Cortex of kidney (tissue), 1 donor: ENCODE measurements around the gene CTBP1.

Experiments used
- DNase-seq: peaks from one replicate; lab custom pipeline; 2025; lab: John Stamatoyannopoulos, UW

CTBP1 gene

GRCh38 chr4:1283711-1284110, 34.8 kb upstream of the CTBP1 start:
- DNase-seq: no peak

GRCh38 chr4:1279253-1279652, 30.3 kb upstream of the CTBP1 start:
- no peak for DNase-seq

DNA sequence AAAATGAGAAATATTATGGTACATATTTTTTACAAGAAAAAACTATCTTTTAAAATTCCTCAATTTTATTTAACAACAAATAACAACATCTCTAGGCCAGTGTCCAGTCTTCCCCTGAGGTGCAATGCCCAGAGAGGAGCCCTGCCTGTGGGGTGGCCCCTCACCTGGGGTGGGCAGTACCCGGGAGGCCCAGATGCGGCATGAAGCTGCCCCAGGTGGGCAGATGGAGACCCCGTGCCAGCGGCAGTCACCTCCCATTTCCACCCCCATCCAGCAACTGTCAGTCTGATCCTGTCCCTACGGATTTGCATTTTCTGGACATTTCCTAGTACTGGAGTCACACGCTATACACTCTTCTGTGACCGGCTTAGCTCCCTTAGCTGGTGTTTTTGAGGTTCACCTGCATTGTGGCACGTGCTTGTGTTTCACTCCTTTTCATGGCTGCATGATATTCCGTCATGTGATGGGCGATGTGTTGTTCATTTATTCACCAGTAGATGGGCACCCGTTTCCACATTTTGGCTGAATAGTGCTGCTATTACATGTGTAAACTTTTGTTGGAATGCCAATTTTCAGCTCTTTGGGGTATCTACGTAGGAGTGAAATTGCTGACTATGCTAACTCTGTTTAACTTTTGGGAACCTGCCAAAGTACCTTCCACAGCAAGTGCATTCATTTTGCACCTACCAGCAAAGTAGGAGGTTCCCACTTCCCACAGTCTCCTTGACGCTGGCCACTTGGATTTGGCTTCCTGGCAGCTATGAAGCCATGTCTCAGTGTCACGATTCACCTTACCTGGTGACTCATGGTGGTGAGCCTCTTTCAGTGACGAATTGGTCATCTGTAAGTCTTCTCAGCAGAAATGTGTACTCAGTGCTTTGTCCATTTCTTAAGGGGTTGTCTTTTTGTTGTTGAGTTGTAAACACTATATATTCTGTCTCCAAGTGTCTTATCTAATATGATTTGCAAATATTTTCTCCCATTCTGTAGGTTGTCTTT, 29.0 kb upstream of the CTBP1 start:
- DNase-seq: no peak

GRCh38 chr4:1276984-1277383, 28.1 kb upstream of the CTBP1 start:
- DNase-seq: no peak

- no peak for DNase-seq
Measured at GRCh38 chr4:1274871-1275270, 25.9 kb upstream of the CTBP1 start.

GRCh38 chr4:1271686-1272085, 22.8 kb upstream of the CTBP1 start:
- no peak for DNase-seq

DNA sequence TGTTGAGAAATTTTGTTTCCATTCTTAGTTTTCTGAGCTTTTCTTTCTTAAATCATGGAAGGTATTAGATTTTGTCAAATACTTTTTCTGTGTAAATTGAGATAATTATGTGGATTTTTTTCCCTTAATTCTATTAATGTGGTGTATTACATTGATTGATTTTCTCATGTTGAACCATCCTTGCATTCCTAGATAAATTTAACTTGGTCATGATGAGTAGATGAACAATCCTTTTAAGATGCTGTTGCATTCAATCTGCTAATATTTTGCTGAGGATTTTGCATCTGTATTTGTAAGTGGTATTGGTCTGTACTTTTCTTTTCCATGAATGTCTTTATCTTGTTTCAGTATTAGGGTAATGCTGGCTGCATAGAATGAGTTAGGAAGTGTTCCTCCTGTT, 20.3 kb upstream of the CTBP1 start:
- DNase-seq: no peak

GRCh38 chr4:1266881-1267763, 18.2 kb upstream of the CTBP1 start:
- no peak for DNase-seq

DNA sequence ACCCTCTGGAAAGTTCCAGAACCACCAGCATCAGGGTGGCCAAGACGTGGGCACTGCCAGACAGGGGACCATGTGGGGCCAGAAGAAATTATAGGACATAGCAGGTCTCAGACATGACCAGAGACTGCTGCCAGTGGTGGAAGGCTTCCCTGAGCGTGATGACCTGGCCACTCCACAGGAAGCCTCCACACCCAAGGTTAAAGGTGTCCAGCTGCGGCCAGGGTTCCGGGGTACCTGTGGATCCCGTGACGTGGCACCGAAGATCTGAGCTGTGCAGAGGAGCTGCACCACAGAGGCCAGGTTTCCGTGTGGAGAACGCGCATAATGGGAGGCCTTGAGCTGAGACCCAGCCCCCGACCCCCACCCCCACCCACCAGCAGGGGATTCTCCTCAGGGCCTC, 16.4 kb upstream of the CTBP1 start:
- no peak for DNase-seq

DNA sequence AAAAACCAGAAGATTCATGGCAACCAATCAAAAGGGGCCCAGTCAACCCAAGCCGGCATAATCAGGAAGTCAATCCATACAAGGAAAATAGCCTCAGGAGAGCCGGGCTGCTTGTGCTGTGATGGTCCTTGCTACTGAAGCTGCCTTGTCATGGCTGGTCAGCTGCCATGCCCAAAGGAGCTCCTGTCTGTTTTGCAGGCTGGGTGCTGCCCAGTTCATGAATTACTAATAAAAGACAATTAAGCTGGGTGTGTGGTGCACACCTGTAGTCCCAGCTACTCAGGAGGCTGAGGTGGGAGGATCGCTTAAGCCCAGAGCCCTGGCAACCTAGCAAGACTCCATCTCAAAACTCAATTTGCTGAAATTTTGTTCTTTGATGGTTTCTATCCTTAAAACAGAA, 16.0 kb upstream of the CTBP1 start:
- no peak for DNase-seq

DNA sequence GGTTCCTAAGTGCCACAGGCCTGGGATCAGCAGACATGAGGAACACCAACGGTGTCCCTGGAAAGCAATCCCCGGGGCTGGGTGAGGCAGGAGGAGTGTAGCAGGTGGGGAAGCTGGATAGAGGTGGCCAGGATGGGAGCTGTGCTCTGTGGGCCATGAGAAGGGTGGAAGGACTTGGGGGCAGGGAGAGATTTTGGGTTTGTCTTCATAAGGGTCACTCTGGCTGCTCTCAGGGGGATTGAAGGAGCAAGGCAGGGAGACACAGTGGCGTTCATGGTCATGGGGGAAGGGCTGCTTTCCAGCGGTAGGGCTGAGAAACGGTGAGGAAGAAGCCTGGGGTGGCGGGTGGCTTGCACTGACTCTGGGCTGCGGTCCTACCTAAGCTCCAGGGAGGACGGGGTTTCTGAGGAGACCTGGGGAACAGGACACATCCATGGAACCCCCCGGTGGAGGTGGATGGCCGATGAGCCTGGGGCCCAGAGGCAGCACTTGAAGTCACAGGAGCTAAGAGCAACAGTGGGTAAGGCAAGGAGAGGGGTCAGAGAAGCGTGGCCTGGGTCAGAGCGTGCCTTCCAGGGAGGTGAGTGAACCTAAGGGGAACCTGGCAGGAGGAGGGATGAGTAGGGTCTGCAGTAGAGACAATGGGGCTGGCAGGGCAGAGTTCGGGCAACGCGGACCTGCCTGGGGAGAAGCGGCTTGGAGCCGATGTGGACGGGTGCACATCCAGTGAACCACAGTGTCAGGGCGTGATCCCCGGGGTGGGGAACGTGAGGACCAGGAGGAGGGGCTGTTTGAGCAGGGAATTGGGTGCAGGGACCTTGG, 12.4 kb upstream of the CTBP1 start:
- no peak for DNase-seq

- DNase-seq: no peak
Measured at GRCh38 chr4:1260418-1261106, 11.6 kb upstream of the CTBP1 start.

DNA sequence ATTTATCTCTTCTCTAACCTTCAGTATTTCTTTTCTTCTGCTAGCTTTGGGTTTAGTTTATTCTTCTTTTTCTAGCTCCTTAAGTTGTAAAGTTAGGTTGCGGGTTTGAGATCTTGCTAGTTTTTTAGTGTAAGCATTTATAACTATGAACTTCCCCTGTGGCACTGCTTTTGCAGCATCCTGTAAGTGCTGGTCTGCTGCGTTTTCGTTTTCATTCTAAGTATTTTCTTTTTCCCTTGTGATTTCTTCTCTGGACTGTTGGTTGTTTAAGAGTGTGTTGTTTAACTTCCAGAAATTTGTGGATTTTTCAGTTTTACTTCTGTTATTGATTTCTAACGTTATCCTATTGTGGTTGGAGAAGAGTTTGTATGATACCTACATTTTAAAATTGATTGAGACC, 11.0 kb upstream of the CTBP1 start:
- DNase-seq: no peak

DNA sequence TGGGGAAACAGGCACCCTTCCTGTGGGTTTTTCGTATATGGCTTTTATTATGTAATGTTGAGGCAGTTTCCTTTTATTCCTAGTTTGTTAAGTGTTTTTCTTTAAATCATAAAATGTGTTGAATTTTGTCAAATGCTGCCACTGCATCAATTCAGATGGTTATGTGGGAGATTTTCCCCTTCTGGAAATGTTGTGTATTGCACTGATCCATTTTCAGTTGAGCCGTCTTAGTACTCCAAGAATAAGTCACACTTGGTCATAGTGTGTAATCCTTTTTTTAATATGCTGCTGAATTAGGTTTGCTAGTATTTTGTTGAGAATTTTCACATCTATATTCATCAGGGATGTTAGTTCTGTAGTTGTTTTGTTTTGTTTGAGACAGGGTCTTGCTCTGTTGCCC, 9.5 kb upstream of the CTBP1 start:
- no peak for DNase-seq

GRCh38 chr4:1255699-1256098, 6.8 kb upstream of the CTBP1 start:
- DNase-seq: no peak

DNA sequence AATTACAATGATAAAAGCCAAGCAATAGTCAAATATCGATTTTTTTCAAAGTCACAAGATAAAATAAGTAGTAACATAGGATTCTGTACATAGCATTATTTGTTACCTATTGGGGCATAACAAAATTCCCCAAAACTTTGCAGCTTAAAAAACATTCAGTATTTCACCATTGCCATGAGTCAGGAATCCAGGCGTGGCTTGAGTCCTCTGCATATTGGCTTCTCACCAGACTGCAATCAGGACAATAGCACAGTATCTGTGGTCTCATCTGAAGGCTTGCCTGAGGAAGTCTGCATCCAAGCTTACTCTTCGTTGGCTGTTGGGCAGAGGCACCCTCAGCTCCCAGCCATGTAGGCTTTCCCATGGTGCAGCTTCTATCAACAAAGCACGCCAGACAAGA, 6.2 kb upstream of the CTBP1 start:
- no peak for DNase-seq

DNA sequence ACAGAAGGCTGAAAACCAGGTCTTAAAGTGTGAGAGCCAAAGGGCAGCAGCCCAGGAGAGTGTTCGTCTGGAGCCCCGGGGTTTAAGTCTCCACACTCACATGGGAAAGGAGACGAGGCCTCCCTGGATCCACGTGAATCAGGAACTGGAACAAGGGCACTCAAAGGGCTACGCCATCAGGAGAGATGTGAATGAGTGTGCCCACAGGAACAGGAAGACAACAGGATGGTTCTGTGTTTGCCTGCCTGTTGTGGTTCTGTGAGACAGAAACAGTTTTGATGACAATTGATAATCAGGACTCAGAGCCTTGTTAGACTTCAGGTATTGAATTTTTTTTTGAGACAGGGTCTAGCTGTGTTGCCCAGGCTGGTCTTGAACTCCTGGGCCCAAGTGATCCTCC, 4.9 kb upstream of the CTBP1 start:
- no peak for DNase-seq

DNA sequence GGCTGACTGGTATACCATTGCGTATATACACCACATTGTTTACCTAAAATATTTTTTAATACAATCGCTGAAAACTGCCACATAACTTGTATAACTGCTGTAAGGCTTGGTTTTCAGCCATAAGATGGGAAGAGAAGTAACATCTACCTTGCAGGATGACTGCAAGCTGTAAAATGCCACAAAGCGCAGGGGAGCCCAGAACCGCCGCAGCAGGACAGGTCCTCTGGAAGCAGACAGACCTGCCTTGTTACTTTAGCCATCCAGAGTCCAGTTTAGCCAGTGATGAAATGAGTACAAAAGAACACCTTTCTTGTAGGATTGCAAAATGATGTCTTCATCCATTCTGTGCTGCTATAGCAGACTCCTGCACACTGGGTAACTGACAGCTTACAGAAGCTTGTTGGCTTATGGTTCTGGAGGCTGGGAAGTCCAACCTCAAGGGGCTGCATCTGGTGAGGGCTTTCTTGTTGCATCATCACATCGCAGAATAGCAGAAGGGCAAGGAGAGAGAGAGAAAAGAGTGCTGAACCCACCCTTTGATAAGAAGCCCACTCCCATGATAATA, 4.1 kb upstream of the CTBP1 start:
- DNase-seq: no peak

- no peak for DNase-seq
Measured at GRCh38 chr4:1251773-1252066, 2.8 kb upstream of the CTBP1 start.

GRCh38 chr4:1250921-1251772, 2.2 kb upstream of the CTBP1 start:
- no peak for DNase-seq

- no peak for DNase-seq
Measured at GRCh38 chr4:1250527-1250812, 1.5 kb upstream of the CTBP1 start.
